HG03457 (cell line): ENCODE results near the gene LAMTOR5.

Source experiments
- ATAC-seq: cut with Tn5 transposase; IDR thresholded peaks from one replicate; pipeline ENCODE4 v1.9.1; 2021; ENCODE audit warnings: moderate number of reproducible peaks; ENCODE audit not compliant: unreplicated experiment

The LAMTOR5 gene

GRCh38 chr1:110390692-110391245 is 16.7 kb downstream of the LAMTOR5 start, which contains the start of gene SLC16A4:
Gene SLC16A4 (minus strand): TSS chr1:110391026. CDS start chr1:110389323, 1,703 bp downstream.
- ATAC-seq = no peak

- no peak for ATAC-seq
Measured at GRCh38 chr1:110390096-110390495, 17.4 kb downstream of the LAMTOR5 start.

- ATAC-seq = no peak
Measured at GRCh38 chr1:110387048-110387754, 20.3 kb downstream of the LAMTOR5 start.

- no peak for ATAC-seq
Measured at GRCh38 chr1:110385369-110385768, 22.1 kb downstream of the LAMTOR5 start.

GRCh38 chr1:110384581-110385321 is 22.7 kb downstream of the LAMTOR5 start:
- no peak for ATAC-seq

GRCh38 chr1:110383251-110383990 is 24.1 kb downstream of the LAMTOR5 start:
- ATAC-seq = no peak

GRCh38 chr1:110380672-110381283 is 26.7 kb downstream of the LAMTOR5 start:
- ATAC-seq = no peak

- no peak for ATAC-seq
Measured at GRCh38 chr1:110375490-110375889, 32.0 kb downstream of the LAMTOR5 start.

- ATAC-seq = no peak
Measured at GRCh38 chr1:110370827-110371226, 36.7 kb downstream of the LAMTOR5 start.

GRCh38 chr1:110364221-110364620 is 43.3 kb downstream of the LAMTOR5 start:
- ATAC-seq = no peak

GRCh38 chr1:110361856-110362255 is 45.6 kb downstream of the LAMTOR5 start:
- ATAC-seq = no peak

GRCh38 chr1:110360431-110360830 is 47.1 kb downstream of the LAMTOR5 start:
- no peak for ATAC-seq

- no peak for ATAC-seq
Measured at GRCh38 chr1:110356379-110356778, 51.1 kb downstream of the LAMTOR5 start.

- ATAC-seq = no peak
Measured at GRCh38 chr1:110355321-110355720, 52.2 kb downstream of the LAMTOR5 start.
